Nephron (organoid): ENCODE data around the gene C5orf46.

Experiments
- H3K27ac Mint-ChIP-seq, 3 experiments: 2 replicates each; pipeline ENCODE4 v1.8.0; 2020; ENCODE audit warnings: mixed read lengths in 3 of 3, mild to moderate bottlenecking in 2 of 3, moderate library complexity in 1 of 3
- H3K27me3 Mint-ChIP-seq: 2 replicates; pipeline ENCODE4 v1.8.0; 2021; ENCODE audit warnings: low read depth, mild to moderate bottlenecking, moderate library complexity, mixed read lengths
- H3K36me3 Mint-ChIP-seq: 2 replicates; pipeline ENCODE4 v1.8.0; 2020; ENCODE audit warnings: low read depth, mixed read lengths
- H3K4me1 Mint-ChIP-seq: 2 replicates; pipeline ENCODE4 v1.8.0; 2020; ENCODE audit warnings: mixed read lengths
- H3K4me3 Mint-ChIP-seq, 3 experiments: 2 replicates each; pipeline ENCODE4 v1.8.0; 2020; ENCODE audit warnings: mild to moderate bottlenecking in 3 of 3, mixed read lengths in 3 of 3, moderate library complexity in 2 of 3
- H3K9me3 Mint-ChIP-seq: 2 replicates; pipeline ENCODE4 v1.8.0; 2020; ENCODE audit warnings: mixed read lengths
- CTCF ChIP-seq, 3 experiments: fragments of 200-600 bp; sonication (generic); IDR thresholded peaks; one replicate each; pipeline ENCODE4 v1.5.0; 2021; ENCODE audit warnings: antibody characterized with exemption in 3 of 3; ENCODE audit not compliant: unreplicated experiment in 3 of 3

Gene C5orf46

GRCh38 chr5:147857302-147858129, 48.8 kb downstream of the C5orf46 start:
- Mint-ChIP-seq H3K36me3 (no peaks in the 10 kb centered on the region), H3K27ac (peak overlapping the region in 1 of 3 experiments; percentile 64), H3K4me1 (no peaks in the 10 kb centered on the region), H3K4me3 (no peak overlapping the region), H3K27me3 (peaks cover 3% of the 10 kb centered on the region), H3K9me3 (no peaks in the 10 kb centered on the region)
- peak; percentile 82 to 87 (median 86) for TF ChIP-seq CTCF (IDR thresholded peaks at IDR 0.05; ENCODE audit: unreplicated experiment in 3 of 3)

GRCh38 chr5:147856801-147857200, 49.5 kb downstream of the C5orf46 start:
- no peak overlapping the region for H3K27ac Mint-ChIP-seq
- H3K27me3 Mint-ChIP-seq: peaks cover 3% of the 10 kb centered on the region
- H3K4me1 Mint-ChIP-seq: no peaks in the 10 kb centered on the region
- no peak overlapping the region for H3K4me3 Mint-ChIP-seq
- TF ChIP-seq CTCF (IDR thresholded peaks at IDR 0.05; ENCODE audit: unreplicated experiment in 3 of 3): no peak
- no peaks in the 10 kb centered on the region for H3K36me3 Mint-ChIP-seq
- H3K9me3 Mint-ChIP-seq: no peaks in the 10 kb centered on the region

- H3K4me1 Mint-ChIP-seq: no peaks in the 10 kb centered on the region
- TF ChIP-seq CTCF (IDR thresholded peaks at IDR 0.05; ENCODE audit: unreplicated experiment in 3 of 3): no peak
- H3K27me3 Mint-ChIP-seq: peaks cover 3% of the 10 kb centered on the region
- no peaks in the 10 kb centered on the region for H3K9me3 Mint-ChIP-seq
- no peaks in the 10 kb centered on the region for H3K36me3 Mint-ChIP-seq
- no peak overlapping the region for H3K27ac Mint-ChIP-seq
- H3K4me3 Mint-ChIP-seq: no peak overlapping the region
These were observed 50.6 kb downstream of the C5orf46 start for GRCh38 chr5:147855774-147856069.

DNA sequence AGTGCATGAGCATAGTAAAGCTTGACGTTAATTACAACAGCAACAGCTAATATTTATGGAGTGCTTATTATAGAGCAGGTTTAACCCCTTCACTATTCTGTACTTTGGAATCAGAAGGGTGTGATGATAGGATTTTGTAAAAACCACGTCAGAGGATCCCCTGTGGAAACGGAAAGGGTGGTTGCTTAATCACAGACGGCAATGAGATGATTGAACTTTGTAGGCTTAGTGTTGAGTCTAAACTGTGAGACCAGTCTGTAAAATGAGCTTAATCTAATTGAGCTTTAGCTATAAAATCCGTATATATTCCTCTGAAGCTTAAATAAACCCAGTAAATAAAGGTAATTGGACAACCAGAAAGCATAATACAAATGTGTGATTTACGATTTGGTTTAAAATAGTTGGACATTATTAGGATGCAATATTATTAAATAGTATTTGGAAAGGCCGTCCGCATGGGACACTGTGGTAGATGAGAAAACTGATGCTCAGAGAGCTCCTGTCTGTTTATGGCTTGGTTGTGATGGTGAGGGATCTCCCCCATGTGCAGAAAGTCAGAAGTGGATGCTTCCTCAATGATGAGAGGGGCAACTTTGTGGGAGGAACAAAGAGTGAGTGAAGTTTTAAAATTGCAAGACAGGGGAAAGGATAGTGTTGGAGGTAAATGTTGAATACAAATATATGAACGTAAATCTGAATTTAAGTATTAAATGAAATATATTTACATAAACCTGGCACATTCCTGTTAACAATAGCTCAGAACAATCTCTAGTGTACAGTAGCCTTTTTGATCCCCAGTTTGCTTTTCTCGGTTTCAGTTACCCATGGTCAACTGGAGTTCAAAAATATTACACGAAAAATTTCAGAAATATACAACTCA, 51.2 kb downstream of the C5orf46 start:
- H3K36me3 Mint-ChIP-seq: no peaks in the 10 kb centered on the region
- peaks cover 3% of the 10 kb centered on the region for H3K27me3 Mint-ChIP-seq
- H3K27ac Mint-ChIP-seq: no peak overlapping the region
- TF ChIP-seq CTCF (IDR thresholded peaks at IDR 0.05; ENCODE audit: unreplicated experiment in 3 of 3): no peak
- H3K4me1 Mint-ChIP-seq: no peaks in the 10 kb centered on the region
- H3K9me3 Mint-ChIP-seq: no peaks in the 10 kb centered on the region
- H3K4me3 Mint-ChIP-seq: no peak overlapping the region

DNA sequence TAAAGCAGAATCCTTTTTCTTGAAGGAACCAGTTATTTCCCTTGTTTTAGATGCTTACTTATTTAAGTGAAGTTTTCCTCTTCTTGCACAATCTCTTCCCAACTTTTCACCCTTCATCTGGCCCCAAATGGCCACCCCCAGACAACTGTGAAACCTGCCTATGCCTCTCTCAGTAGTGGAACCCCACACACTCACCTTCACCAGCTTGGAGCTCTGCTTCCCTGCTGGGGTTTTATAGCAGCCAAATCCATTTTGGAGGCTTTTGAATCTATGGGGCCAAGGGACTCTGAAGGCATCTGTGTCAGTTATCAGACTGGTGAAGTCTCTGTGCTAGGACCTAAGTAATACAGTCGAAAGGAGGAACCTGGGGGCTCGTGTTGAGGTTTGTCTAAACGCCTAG, 52.0 kb downstream of the C5orf46 start:
- Mint-ChIP-seq H3K36me3 (no peaks in the 10 kb centered on the region), H3K4me1 (no peaks in the 10 kb centered on the region), H3K27me3 (peaks cover 3% of the 10 kb centered on the region), H3K4me3 (no peak overlapping the region), H3K9me3 (no peaks in the 10 kb centered on the region), H3K27ac (no peak overlapping the region)
- no peak for TF ChIP-seq CTCF (IDR thresholded peaks at IDR 0.05; ENCODE audit: unreplicated experiment in 3 of 3)
